Panc1 (cell line): ENCODE measurements around the gene SAFB2. TPM values are rescaled to one million over a fixed set of nuclear protein-coding genes. Genes with fewer than 3 reads are reported as not detected.
A peak's percentile ranks its signal among the peaks of the same experiment; 100 is the strongest.

ENCODE experiments used
- ATAC-seq: fragments of 200-7000 bp; cut with Tn5 transposase; 2 replicates; pipeline ENCODE4 v1.9.1; 2020; ENCODE audit warnings: mild to moderate bottlenecking, moderate library complexity
- BruUV-seq: library from RNA; stranded (reverse); fragments of 400-500 nt; replicated peaks from 2 replicates; lab custom pipeline; 2021; lab: Mats Ljungman, UMichigan
- CTCF ChIA-PET: fragments of 300-600 bp; sonication (Branson Sonifier 250); formaldehyde crosslinking; loops from one replicate; lab custom pipeline; 2022; ENCODE audit warnings: antibody characterized with exemption; lab: Charles Lee
- POLR2A ChIA-PET: fragments of 300-600 bp; sonication (Branson Sonifier 250); formaldehyde crosslinking; loops from one replicate; lab custom pipeline; 2022; ENCODE audit warnings: antibody characterized with exemption; lab: Charles Lee
- DNase-seq: peaks from one replicate; pipeline ENCODE4 v3.0.0-alpha.2; 2010; ENCODE audit warnings: low read depth, low spot score
- H3K27ac ChIP-seq: 2 replicates; pipeline ENCODE4 v1.5.1; 2011; ENCODE audit warnings: mild to moderate bottlenecking, low read length, inconsistent platforms
- H3K27me3 ChIP-seq: fragments of 200-500 bp; sonication (Bioruptor generic); 2 replicates; pipeline ENCODE4 v1.6.0; 2014; ENCODE audit warnings: low read length, inconsistent platforms; ENCODE audit not compliant: control insufficient read depth, insufficient read depth
- H3K36me3 ChIP-seq: fragments of 200-500 bp; sonication (Bioruptor generic); 2 replicates; pipeline ENCODE4 v1.5.1; 2014; ENCODE audit warnings: inconsistent platforms, mild to moderate bottlenecking, low read length, moderate library complexity; ENCODE audit not compliant: control insufficient read depth, insufficient read depth
- H3K4me1 ChIP-seq: 2 replicates; pipeline ENCODE4 v1.5.1; 2011; ENCODE audit warnings: inconsistent platforms, mild to moderate bottlenecking, low read length, moderate library complexity; ENCODE audit not compliant: control insufficient read depth, insufficient read depth
- H3K4me3 ChIP-seq, 2 experiments: 2 replicates each; pipeline ENCODE4 v1.5.1; 2011 to 2012; ENCODE audit warnings: low read depth in 2 of 2, low read length in 2 of 2, mild to moderate bottlenecking in 2 of 2, inconsistent platforms in 1 of 2, moderate library complexity in 1 of 2
- H3K9me3 ChIP-seq: fragments of 200-500 bp; sonication (Bioruptor generic); 2 replicates; pipeline ENCODE4 v1.5.1; 2014; ENCODE audit warnings: low read depth, mild to moderate bottlenecking, inconsistent platforms, low read length, moderate library complexity; ENCODE audit not compliant: control insufficient read depth, insufficient read depth
- CTCF ChIP-seq: fragments of 450-650 bp; IDR thresholded peaks from 2 replicates; pipeline ENCODE4 v1.5.1; 2017; ENCODE audit warnings: mild to moderate bottlenecking
- POLR2AphosphoS5 ChIP-seq: IDR thresholded peaks from 2 replicates; pipeline ENCODE4 v1.6.1; 2012; ENCODE audit warnings: mild to moderate bottlenecking, low read depth, low read length, moderate library complexity
- REST ChIP-seq, 2 experiments: IDR thresholded peaks; 2 replicates each; pipeline ENCODE4 v1.6.1; 2011 to 2012; ENCODE audit warnings: low read depth in 2 of 2, control low read depth in 1 of 2, low read length in 1 of 2, mild to moderate bottlenecking in 1 of 2, moderate library complexity in 1 of 2; ENCODE audit not compliant: insufficient read depth in 1 of 2
- SIN3A ChIP-seq: IDR thresholded peaks from 2 replicates; pipeline ENCODE4 v1.6.1; 2012; ENCODE audit warnings: low read depth, mild to moderate bottlenecking, low read length, moderate library complexity, borderline replicate concordance; ENCODE audit not compliant: insufficient read depth
- TCF7L2 ChIP-seq: IDR thresholded peaks from 2 replicates; pipeline ENCODE4 v1.6.1; 2011; ENCODE audit warnings: mild to moderate bottlenecking, low read depth, low read length, inconsistent platforms
- in situ Hi-C: cut with HindIII; loops from 2 replicates; pipeline ENCODE4 v1.10.0; 2016; ENCODE audit warnings: low sequenced_read_pairs, low pct_unique_long_range_greater_than_20kb
- intact Hi-C: fragments of 100-400 bp; cut with micrococcal nuclease; formaldehyde crosslinking; loops from one replicate; pipeline ENCODE4 v1.10.0; 2022; ENCODE audit not compliant: unreplicated experiment
- total RNA-seq: library from RNA; stranded (reverse); gene quantifications from one replicate; pipeline ENCODE4 v1.2.1, GENCODE V29; 2021; ENCODE audit not compliant: unreplicated experiment

The SAFB2 gene
- total RNA-seq, 1 experiment from 2014 or later: 83.5 TPM

GRCh38 chr19:5562280-5562679, 60.3 kb downstream of the SAFB2 start:
- H3K27me3 ChIP-seq: peaks cover 8% of the 10 kb centered on the region; the same call in 1 of the 2 replicates
- ChIA-PET POLR2A (no interaction called here), CTCF (no interaction called here)
- H3K27ac ChIP-seq: no peak overlapping the region
- DNase-seq: no peak
- in situ Hi-C loops: no loop called here
- TF ChIP-seq POLR2AphosphoS5 (no peak), TCF7L2 (no peak), REST (IDR thresholded peaks at IDR 0.05; ENCODE audit: insufficient read depth in 1 of 2, low read depth in 2 of 2, low read length in 1 of 2) (no peak), SIN3A (no peak), CTCF (no peak)
- intact Hi-C loops: no loop called here
- H3K4me1 ChIP-seq: no peaks in the 10 kb centered on the region
- H3K9me3 ChIP-seq: no peaks in the 10 kb centered on the region
- BruUV-seq: no TSS peak
- H3K36me3 ChIP-seq: no peaks in the 10 kb centered on the region
- H3K4me3 ChIP-seq: no peak overlapping the region
- no peak for ATAC-seq

GRCh38 chr19:5561559-5561958, 61.0 kb downstream of the SAFB2 start:
- TF ChIP-seq POLR2AphosphoS5 (no peak), SIN3A (no peak), REST (IDR thresholded peaks at IDR 0.05; ENCODE audit: insufficient read depth in 1 of 2, low read depth in 2 of 2, low read length in 1 of 2) (no peak), CTCF (peak; percentile 80), TCF7L2 (no peak)
- Histone ChIP-seq H3K4me1 (no peaks in the 10 kb centered on the region), H3K27me3 (peaks cover 1% of the 10 kb centered on the region; the same call in 1 of the 2 replicates), H3K27ac (no peak overlapping the region), H3K9me3 (no peaks in the 10 kb centered on the region), H3K36me3 (no peaks in the 10 kb centered on the region), H3K4me3 (no peak overlapping the region)
- DNase-seq: no peak
- intact Hi-C loops: no loop called here
- ChIA-PET CTCF (no interaction called here), POLR2A (no interaction called here)
- in situ Hi-C loops: no loop called here
- BruUV-seq: no TSS peak
- no peak for ATAC-seq
